ENCODE data around the gene SERP1. TPM values are rescaled to one million over a fixed set of nuclear protein-coding genes. Genes with fewer than 3 reads are reported as not detected.

SERP1 gene
- total RNA-seq, 1 experiment from 2014 or later = 91.7 TPM

- H3K4me1 ChIP-seq (ENCODE audit: insufficient read depth, low read length, poor library complexity, severe bottlenecking) = peaks cover 18% of the 10 kb centered on the region
- H3K27ac ChIP-seq (ENCODE audit: low read depth, low read length, poor library complexity, severe bottlenecking) = peak overlapping the region; percentile 98
- no peak for TF ChIP-seq EZH2 (IDR thresholded peaks at IDR 0.05; ENCODE audit: borderline replicate concordance, low read depth, low read length, poor library complexity, severe bottlenecking)
- TF ChIP-seq CTCF (conservative IDR thresholded peaks at IDR 0.05; ENCODE audit: low read depth, low read length) = no peak
- TSS peak; percentile 35 for BruUV-seq (replicated peaks)
- H3K9me3 ChIP-seq (ENCODE audit: low read depth, low read length, poor library complexity, severe bottlenecking) = no peaks in the 10 kb centered on the region
- no peak for DNase-seq (ENCODE audit: low spot score)
- intact Hi-C loops (cut with micrococcal nuclease; ENCODE audit: unreplicated experiment) = loop anchor here (5.0 kb wide), 1 partner anchor 218 kb away; the partner anchor contains the start of gene SIAH2
- peak overlapping the region; percentile 74 for H3K4me3 ChIP-seq (ENCODE audit: low read depth, low read length, poor library complexity, severe bottlenecking)
- H3K36me3 ChIP-seq (ENCODE audit: insufficient read depth, low read length, poor library complexity, severe bottlenecking) = peaks cover 30% of the 10 kb centered on the region
- ChIA-PET CTCF (interaction anchor here (0.7 kb wide), 1 partner anchor 135 kb away, joined by 3 read pairs; no protein-coding TSS in a partner anchor), POLR2A (ENCODE audit: low non-redundant PET) (no interaction called here)
- no peaks in the 10 kb centered on the region for H3K27me3 ChIP-seq (replicated peaks; ENCODE audit: insufficient read depth, low read depth, low read length, poor library complexity)
Observed at GRCh38 chr3:150544726-150545125, 1.6 kb downstream of the SERP1 start.

GRCh38 chr3:150544041-150544440 lies 2.3 kb downstream of the SERP1 start:
- ChIA-PET CTCF (no interaction called here), POLR2A (ENCODE audit: low non-redundant PET) (no interaction called here)
- peaks cover 18% of the 10 kb centered on the region for H3K4me1 ChIP-seq (ENCODE audit: insufficient read depth, low read length, poor library complexity, severe bottlenecking)
- no peak overlapping the region for H3K27ac ChIP-seq (ENCODE audit: low read depth, low read length, poor library complexity, severe bottlenecking)
- no peaks in the 10 kb centered on the region for H3K9me3 ChIP-seq (ENCODE audit: low read depth, low read length, poor library complexity, severe bottlenecking)
- no peak for DNase-seq (ENCODE audit: low spot score)
- intact Hi-C loops (cut with micrococcal nuclease; ENCODE audit: unreplicated experiment) = no loop called here
- H3K4me3 ChIP-seq (ENCODE audit: low read depth, low read length, poor library complexity, severe bottlenecking) = peak overlapping the region; percentile 74
- no peaks in the 10 kb centered on the region for H3K27me3 ChIP-seq (replicated peaks; ENCODE audit: insufficient read depth, low read depth, low read length, poor library complexity)
- BruUV-seq (replicated peaks) = no TSS peak
- peaks cover 30% of the 10 kb centered on the region for H3K36me3 ChIP-seq (ENCODE audit: insufficient read depth, low read length, poor library complexity, severe bottlenecking)
- TF ChIP-seq EZH2 (IDR thresholded peaks at IDR 0.05; ENCODE audit: borderline replicate concordance, low read depth, low read length, poor library complexity, severe bottlenecking) = no peak
- TF ChIP-seq CTCF (conservative IDR thresholded peaks at IDR 0.05; ENCODE audit: low read depth, low read length) = no peak

GRCh38 chr3:150543531-150543930 lies 2.8 kb downstream of the SERP1 start:
- peaks cover 18% of the 10 kb centered on the region for H3K4me1 ChIP-seq (ENCODE audit: insufficient read depth, low read length, poor library complexity, severe bottlenecking)
- ChIA-PET POLR2A (ENCODE audit: low non-redundant PET) (no interaction called here), CTCF (no interaction called here)
- H3K4me3 ChIP-seq (ENCODE audit: low read depth, low read length, poor library complexity, severe bottlenecking) = no peak overlapping the region
- H3K27ac ChIP-seq (ENCODE audit: low read depth, low read length, poor library complexity, severe bottlenecking) = no peak overlapping the region
- no peaks in the 10 kb centered on the region for H3K27me3 ChIP-seq (replicated peaks; ENCODE audit: insufficient read depth, low read depth, low read length, poor library complexity)
- TF ChIP-seq CTCF (conservative IDR thresholded peaks at IDR 0.05; ENCODE audit: low read depth, low read length) (no peak), EZH2 (IDR thresholded peaks at IDR 0.05; ENCODE audit: borderline replicate concordance, low read depth, low read length, poor library complexity, severe bottlenecking) (no peak)
- no peak for DNase-seq (ENCODE audit: low spot score)
- H3K36me3 ChIP-seq (ENCODE audit: insufficient read depth, low read length, poor library complexity, severe bottlenecking) = peaks cover 30% of the 10 kb centered on the region
- intact Hi-C loops (cut with micrococcal nuclease; ENCODE audit: unreplicated experiment) = no loop called here
- H3K9me3 ChIP-seq (ENCODE audit: low read depth, low read length, poor library complexity, severe bottlenecking) = no peaks in the 10 kb centered on the region
- no TSS peak for BruUV-seq (replicated peaks)
